K562 (cell line): ENCODE data around the gene C1orf105. TPM values are rescaled to one million over a fixed set of nuclear protein-coding genes. Genes with fewer than 3 reads are reported as not detected.
A peak's percentile ranks its signal among the peaks of the same experiment; 100 is the strongest.

Source experiments
- CC2D1A ChIP-seq: fragments of 450-650 bp; IDR thresholded peaks from 2 replicates; pipeline ENCODE4 v1.6.1; 2017; ENCODE audit warnings: mild to moderate bottlenecking
- EP300 ChIP-seq: IDR thresholded peaks from 2 replicates; pipeline ENCODE4 v1.6.1; 2012; ENCODE audit warnings: low read length, improper control_type of control experiment
- HCFC1 ChIP-seq: IDR thresholded peaks from 2 replicates; pipeline ENCODE4 v1.6.1; 2012; ENCODE audit warnings: low read depth, low read length, improper control_type of control experiment
- ILK ChIP-seq: fragments of 450-650 bp; IDR thresholded peaks from 2 replicates; pipeline ENCODE4 v1.6.1; 2016; ENCODE audit warnings: missing genetic modification characterization, low read depth, mild to moderate bottlenecking, missing compliant biosample characterization, moderate library complexity, borderline replicate concordance
- KAT2B ChIP-seq: IDR thresholded peaks from one replicate; pipeline ENCODE4 v1.6.1; 2012; ENCODE audit warnings: low read depth, mild to moderate bottlenecking, control low read depth, inconsistent platforms, low read length, moderate library complexity
- KHSRP ChIP-seq: fragments of 450-650 bp; IDR thresholded peaks from 2 replicates; pipeline ENCODE4 v1.6.1; 2017
- NFYB ChIP-seq: IDR thresholded peaks from 2 replicates; pipeline ENCODE4 v1.6.1; 2011; ENCODE audit warnings: mild to moderate bottlenecking, moderate library complexity; ENCODE audit not compliant: insufficient read length; ENCODE audit errors: extremely low read depth
- NR1H2 ChIP-seq: sonication (generic); formaldehyde crosslinking; IDR thresholded peaks from 2 replicates; pipeline ENCODE4 v1.4.0; 2020; ENCODE audit warnings: mild to moderate bottlenecking, missing genetic modification reagents
- POLR3G ChIP-seq: IDR thresholded peaks from 2 replicates; pipeline ENCODE4 v1.6.1; 2011; ENCODE audit not compliant: insufficient read length, insufficient replicate concordance; ENCODE audit errors: extremely low read depth
- RB1 ChIP-seq: fragments of 450-650 bp; IDR thresholded peaks from 2 replicates; pipeline ENCODE4 v1.6.1; 2017; ENCODE audit warnings: low read depth, mild to moderate bottlenecking
- RNF2 ChIP-seq: sonication (generic); IDR thresholded peaks from 2 replicates; pipeline ENCODE4 v1.6.1; 2016
- SAFB2 ChIP-seq: fragments of 200-400 bp; formaldehyde crosslinking; IDR thresholded peaks from 2 replicates; pipeline ENCODE4 v1.6.1; 2018; ENCODE audit warnings: borderline replicate concordance, low read length, low read depth, moderate library complexity; ENCODE audit not compliant: severe bottlenecking
- SAP30 ChIP-seq: fragments of 200-600 bp; sonication (generic); IDR thresholded peaks from 2 replicates; pipeline ENCODE4 v1.6.1; 2012; ENCODE audit warnings: borderline replicate concordance, low read depth, mild to moderate bottlenecking, moderate library complexity, low read length, control low read depth, inconsistent platforms; ENCODE audit not compliant: insufficient read depth, poor library complexity, severe bottlenecking
- SNIP1 ChIP-seq: fragments of 450-650 bp; IDR thresholded peaks from 2 replicates; pipeline ENCODE4 v1.7.1; 2017; ENCODE audit warnings: low read depth, mild to moderate bottlenecking
- ZBTB1 ChIP-seq: sonication (generic); formaldehyde crosslinking; IDR thresholded peaks from 2 replicates; pipeline ENCODE4 v1.8.1; 2023; ENCODE audit warnings: missing genetic modification reagents, low read depth, mild to moderate bottlenecking, borderline replicate concordance
- ZC3H4 ChIP-seq: sonication (generic); formaldehyde crosslinking; IDR thresholded peaks from 2 replicates; pipeline ENCODE4 v1.9.0; 2021; ENCODE audit warnings: missing genetic modification reagents, borderline replicate concordance
- ZNF584 ChIP-seq: fragments of 200-800 bp; sonication (Bioruptor generic); IDR thresholded peaks from 2 replicates; pipeline ENCODE4 v1.6.1; 2016; ENCODE audit warnings: low read depth, mild to moderate bottlenecking, missing genetic modification characterization, missing compliant biosample characterization
- ZNF668 ChIP-seq: fragments of 250-450 bp; sonication (Bioruptor Pico); IDR thresholded peaks from 2 replicates; pipeline ENCODE4 v1.8.0; 2022; ENCODE audit warnings: mild to moderate bottlenecking, inconsistent platforms
- polyA plus RNA-seq, 8 experiments: library from polyadenylated mRNA; depleted of rRNA in 4 of 8; stranded (reverse) in 5 of 8; unstranded in 3 of 8; fragments of >200 nt; fragmentation: Nextera tagmentation in 2 of 8; fragmentation: Illumina TruSeq in 1 of 8; extraction: Ambion mirVana in 2 of 8; extraction: Trizol in 1 of 8; gene quantifications; 2 replicates each; pipeline versions ENCODE4 v1.2.1 to v1.2.3, GENCODE V29; 2011 to 2014; ENCODE audit warnings: inconsistent platforms in 1 of 8, missing spikeins in 1 of 8
- total RNA-seq, 7 experiments: library from RNA; depleted of rRNA in 6 of 7; stranded (reverse); fragments of >200 nt in 6 of 7; fragmentation: Illumina TruSeq in 2 of 7; extraction: Trizol in 2 of 7; gene quantifications; 2 replicates each; pipeline versions ENCODE4 v1.2.1 to v1.2.3, GENCODE V29; 2011 to 2021; ENCODE audit warnings: low replicate concordance in 1 of 7
- TF ChIP-seq, protein P1 (sequence below): fragments of 450-650 bp; IDR thresholded peaks from 2 replicates; pipeline ENCODE4 v1.7.1; 2018; ENCODE audit warnings: mild to moderate bottlenecking, low read depth; ENCODE audit not compliant: partially characterized antibody

C1orf105 gene
- total and polyA plus RNA-seq, 9 of the 15 experiments (the other 6 are each of a cell fraction or from before 2014, with no cell fraction given) = 0.08 TPM; not detected in 8

GRCh38 chr1:172442404-172442803 is 21.9 kb downstream of the C1orf105 start (continued):
- TF ChIP-seq, protein P1, sequence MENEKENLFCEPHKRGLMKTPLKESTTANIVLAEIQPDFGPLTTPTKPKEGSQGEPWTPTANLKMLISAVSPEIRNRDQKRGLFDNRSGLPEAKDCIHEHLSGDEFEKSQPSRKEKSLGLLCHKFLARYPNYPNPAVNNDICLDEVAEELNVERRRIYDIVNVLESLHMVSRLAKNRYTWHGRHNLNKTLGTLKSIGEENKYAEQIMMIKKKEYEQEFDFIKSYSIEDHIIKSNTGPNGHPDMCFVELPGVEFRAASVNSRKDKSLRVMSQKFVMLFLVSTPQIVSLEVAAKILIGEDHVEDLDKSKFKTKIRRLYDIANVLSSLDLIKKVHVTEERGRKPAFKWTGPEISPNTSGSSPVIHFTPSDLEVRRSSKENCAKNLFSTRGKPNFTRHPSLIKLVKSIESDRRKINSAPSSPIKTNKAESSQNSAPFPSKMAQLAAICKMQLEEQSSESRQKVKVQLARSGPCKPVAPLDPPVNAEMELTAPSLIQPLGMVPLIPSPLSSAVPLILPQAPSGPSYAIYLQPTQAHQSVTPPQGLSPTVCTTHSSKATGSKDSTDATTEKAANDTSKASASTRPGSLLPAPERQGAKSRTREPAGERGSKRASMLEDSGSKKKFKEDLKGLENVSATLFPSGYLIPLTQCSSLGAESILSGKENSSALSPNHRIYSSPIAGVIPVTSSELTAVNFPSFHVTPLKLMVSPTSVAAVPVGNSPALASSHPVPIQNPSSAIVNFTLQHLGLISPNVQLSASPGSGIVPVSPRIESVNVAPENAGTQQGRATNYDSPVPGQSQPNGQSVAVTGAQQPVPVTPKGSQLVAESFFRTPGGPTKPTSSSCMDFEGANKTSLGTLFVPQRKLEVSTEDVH = peak; percentile 46
- no peak for TF ChIP-seq ZNF668 (CRISPR knock-in tag)
- TF ChIP-seq SNIP1 = no peak
- TF ChIP-seq POLR3G = no peak
- peak; percentile 76; the same call in 1 of the 2 replicates for TF ChIP-seq ZNF584 (CRISPR knock-in tag)
- TF ChIP-seq CC2D1A = peak; percentile 69; the same call in 1 of the 2 replicates
- TF ChIP-seq SAP30 = no peak
- TF ChIP-seq ZBTB1 (CRISPR knock-in tag) = no peak
- no peak for TF ChIP-seq KAT2B
- TF ChIP-seq NR1H2 = no peak
- no peak for TF ChIP-seq ZC3H4 (CRISPR knock-in tag)
- no peak for TF ChIP-seq RB1
- TF ChIP-seq SAFB2 = no peak
- no peak for TF ChIP-seq NFYB
- peak; percentile 34; the same call in 1 of the 2 replicates for TF ChIP-seq RNF2
- no peak for TF ChIP-seq KHSRP
- peak; percentile 90; the same call in 1 of the 2 replicates for TF ChIP-seq EP300
- TF ChIP-seq HCFC1 = no peak
- no peak for TF ChIP-seq ILK (tag)
